Left renal cortex interstitium (tissue), 4 donors: ENCODE data around the gene ZKSCAN3. TPM values are rescaled to one million over a fixed set of nuclear protein-coding genes. Genes with fewer than 3 reads are reported as not detected.

Experiments used
- polyA plus RNA-seq, 4 donors: library from polyadenylated mRNA; unstranded; fragments of 120-200 nt; gene quantifications; one replicate each; pipeline ENCODE4 v1.2.1, GENCODE V29; 2013; ENCODE audit not compliant: insufficient read length in 4 of 4

Gene ZKSCAN3
- polyA plus RNA-seq, 4 donors: 6.9 to 14.6 (median 11.0) TPM

Other genes starting within 250 kb of the ZKSCAN3 start
- 10 to 100 TPM; 10.5 to 11.7 (median 11.3) TPM for gene ZSCAN16, start 225.3 kb upstream of the ZKSCAN3 start, polyA plus RNA-seq
- 10 to 100 TPM; 32.0 to 47.3 (median 41.8) TPM for gene ZKSCAN8, start 208.1 kb upstream of the ZKSCAN3 start, polyA plus RNA-seq
- gene ZSCAN9, start 124.7 kb upstream of the ZKSCAN3 start, polyA plus RNA-seq: 10 to 100 TPM; 21.9 to 40.5 (median 33.3) TPM
- 10 to 100 TPM; 12.1 to 12.9 (median 12.3) TPM for gene ZKSCAN4, start 97.7 kb upstream of the ZKSCAN3 start, polyA plus RNA-seq
- gene NKAPL, start 90.7 kb upstream of the ZKSCAN3 start, polyA plus RNA-seq: 1 to 10 TPM; 2.1 to 3.4 (median 2.6) TPM
- gene ZSCAN26, start 82.8 kb upstream of the ZKSCAN3 start, polyA plus RNA-seq: 10 to 100 TPM; 26.2 to 43.2 (median 35.8) TPM
- 10 to 100 TPM in 2 of 4 donors, 1 to 10 TPM in 2; 9.0 to 12.7 (median 10.7) TPM for gene PGBD1, start 68.4 kb upstream of the ZKSCAN3 start, polyA plus RNA-seq
- gene ZSCAN31, start 13.8 kb upstream of the ZKSCAN3 start, polyA plus RNA-seq: 10 to 100 TPM in 2 of 4 donors, 1 to 10 TPM in 2; 8.1 to 11.5 (median 10.3) TPM
- gene ZSCAN12, start 49.8 kb downstream of the ZKSCAN3 start, polyA plus RNA-seq: 10 to 100 TPM; 12.4 to 17.1 (median 15.6) TPM
- gene ZSCAN23, start 93.5 kb downstream of the ZKSCAN3 start, polyA plus RNA-seq: 10 to 100 TPM; 15.1 to 17.9 (median 16.6) TPM
- gene GPX6, start 165.8 kb downstream of the ZKSCAN3 start, polyA plus RNA-seq: not detected
- not detected for gene GPX5, start 175.9 kb downstream of the ZKSCAN3 start, polyA plus RNA-seq